ENCODE data around the gene ANKRD28.

GRCh38 chr3:15645740-15646501 lies 151.9 kb downstream of the ANKRD28 start:
- TF ChIP-seq DPF2 (CRISPR knock-in tag; IDR thresholded peaks at IDR 0.05; ENCODE audit: borderline replicate concordance, low read depth): no peak
- no peak for TF ChIP-seq FOXM1 (CRISPR knock-in tag; IDR thresholded peaks at IDR 0.05)
- TF ChIP-seq BRF2 (CRISPR knock-in tag; IDR thresholded peaks at IDR 0.05): no peak
- no peak for TF ChIP-seq ZKSCAN8 (CRISPR knock-in tag; IDR thresholded peaks at IDR 0.05; ENCODE audit: borderline replicate concordance)
- no peak for TF ChIP-seq CTCF (CRISPR knock-in tag; IDR thresholded peaks at IDR 0.05)
- TF ChIP-seq POLR2AphosphoS5 (IDR thresholded peaks at IDR 0.05; ENCODE audit: low read depth, low read length): no peak
- TF ChIP-seq CEBPB (IDR thresholded peaks at IDR 0.05; ENCODE audit: borderline replicate concordance, low read depth, low read length): no peak
- TF ChIP-seq SNAPC5 (CRISPR knock-in tag; IDR thresholded peaks at IDR 0.05; ENCODE audit: borderline replicate concordance): no peak
- no peak for TF ChIP-seq ZNF468 (CRISPR knock-in tag; IDR thresholded peaks at IDR 0.05)
- no peak for TF ChIP-seq FOXA1 (IDR thresholded peaks at IDR 0.05)
- no peak for TF ChIP-seq FOXA1 (CRISPR knock-in tag; IDR thresholded peaks at IDR 0.05)
- no peak for TF ChIP-seq ZZZ3 (CRISPR knock-in tag; IDR thresholded peaks at IDR 0.05; ENCODE audit: borderline replicate concordance)
- TF ChIP-seq GLI4 (CRISPR knock-in tag; IDR thresholded peaks at IDR 0.05; ENCODE audit: borderline replicate concordance): no peak
- no peak for TF ChIP-seq NKX3-1 (CRISPR knock-in tag; IDR thresholded peaks at IDR 0.05)

All from HepG2 (cell line).